ENCODE data around the gene ZNF627. TPM values are rescaled to one million over a fixed set of nuclear protein-coding genes. Genes with fewer than 3 reads are reported as not detected.

The ZNF627 gene
- total and polyA plus RNA-seq, 2 of the 8 experiments (the other 6 are each of a cell fraction or from before 2014, with no cell fraction given) = 7.2 to 13.7 TPM

- TF ChIP-seq, protein P1, sequence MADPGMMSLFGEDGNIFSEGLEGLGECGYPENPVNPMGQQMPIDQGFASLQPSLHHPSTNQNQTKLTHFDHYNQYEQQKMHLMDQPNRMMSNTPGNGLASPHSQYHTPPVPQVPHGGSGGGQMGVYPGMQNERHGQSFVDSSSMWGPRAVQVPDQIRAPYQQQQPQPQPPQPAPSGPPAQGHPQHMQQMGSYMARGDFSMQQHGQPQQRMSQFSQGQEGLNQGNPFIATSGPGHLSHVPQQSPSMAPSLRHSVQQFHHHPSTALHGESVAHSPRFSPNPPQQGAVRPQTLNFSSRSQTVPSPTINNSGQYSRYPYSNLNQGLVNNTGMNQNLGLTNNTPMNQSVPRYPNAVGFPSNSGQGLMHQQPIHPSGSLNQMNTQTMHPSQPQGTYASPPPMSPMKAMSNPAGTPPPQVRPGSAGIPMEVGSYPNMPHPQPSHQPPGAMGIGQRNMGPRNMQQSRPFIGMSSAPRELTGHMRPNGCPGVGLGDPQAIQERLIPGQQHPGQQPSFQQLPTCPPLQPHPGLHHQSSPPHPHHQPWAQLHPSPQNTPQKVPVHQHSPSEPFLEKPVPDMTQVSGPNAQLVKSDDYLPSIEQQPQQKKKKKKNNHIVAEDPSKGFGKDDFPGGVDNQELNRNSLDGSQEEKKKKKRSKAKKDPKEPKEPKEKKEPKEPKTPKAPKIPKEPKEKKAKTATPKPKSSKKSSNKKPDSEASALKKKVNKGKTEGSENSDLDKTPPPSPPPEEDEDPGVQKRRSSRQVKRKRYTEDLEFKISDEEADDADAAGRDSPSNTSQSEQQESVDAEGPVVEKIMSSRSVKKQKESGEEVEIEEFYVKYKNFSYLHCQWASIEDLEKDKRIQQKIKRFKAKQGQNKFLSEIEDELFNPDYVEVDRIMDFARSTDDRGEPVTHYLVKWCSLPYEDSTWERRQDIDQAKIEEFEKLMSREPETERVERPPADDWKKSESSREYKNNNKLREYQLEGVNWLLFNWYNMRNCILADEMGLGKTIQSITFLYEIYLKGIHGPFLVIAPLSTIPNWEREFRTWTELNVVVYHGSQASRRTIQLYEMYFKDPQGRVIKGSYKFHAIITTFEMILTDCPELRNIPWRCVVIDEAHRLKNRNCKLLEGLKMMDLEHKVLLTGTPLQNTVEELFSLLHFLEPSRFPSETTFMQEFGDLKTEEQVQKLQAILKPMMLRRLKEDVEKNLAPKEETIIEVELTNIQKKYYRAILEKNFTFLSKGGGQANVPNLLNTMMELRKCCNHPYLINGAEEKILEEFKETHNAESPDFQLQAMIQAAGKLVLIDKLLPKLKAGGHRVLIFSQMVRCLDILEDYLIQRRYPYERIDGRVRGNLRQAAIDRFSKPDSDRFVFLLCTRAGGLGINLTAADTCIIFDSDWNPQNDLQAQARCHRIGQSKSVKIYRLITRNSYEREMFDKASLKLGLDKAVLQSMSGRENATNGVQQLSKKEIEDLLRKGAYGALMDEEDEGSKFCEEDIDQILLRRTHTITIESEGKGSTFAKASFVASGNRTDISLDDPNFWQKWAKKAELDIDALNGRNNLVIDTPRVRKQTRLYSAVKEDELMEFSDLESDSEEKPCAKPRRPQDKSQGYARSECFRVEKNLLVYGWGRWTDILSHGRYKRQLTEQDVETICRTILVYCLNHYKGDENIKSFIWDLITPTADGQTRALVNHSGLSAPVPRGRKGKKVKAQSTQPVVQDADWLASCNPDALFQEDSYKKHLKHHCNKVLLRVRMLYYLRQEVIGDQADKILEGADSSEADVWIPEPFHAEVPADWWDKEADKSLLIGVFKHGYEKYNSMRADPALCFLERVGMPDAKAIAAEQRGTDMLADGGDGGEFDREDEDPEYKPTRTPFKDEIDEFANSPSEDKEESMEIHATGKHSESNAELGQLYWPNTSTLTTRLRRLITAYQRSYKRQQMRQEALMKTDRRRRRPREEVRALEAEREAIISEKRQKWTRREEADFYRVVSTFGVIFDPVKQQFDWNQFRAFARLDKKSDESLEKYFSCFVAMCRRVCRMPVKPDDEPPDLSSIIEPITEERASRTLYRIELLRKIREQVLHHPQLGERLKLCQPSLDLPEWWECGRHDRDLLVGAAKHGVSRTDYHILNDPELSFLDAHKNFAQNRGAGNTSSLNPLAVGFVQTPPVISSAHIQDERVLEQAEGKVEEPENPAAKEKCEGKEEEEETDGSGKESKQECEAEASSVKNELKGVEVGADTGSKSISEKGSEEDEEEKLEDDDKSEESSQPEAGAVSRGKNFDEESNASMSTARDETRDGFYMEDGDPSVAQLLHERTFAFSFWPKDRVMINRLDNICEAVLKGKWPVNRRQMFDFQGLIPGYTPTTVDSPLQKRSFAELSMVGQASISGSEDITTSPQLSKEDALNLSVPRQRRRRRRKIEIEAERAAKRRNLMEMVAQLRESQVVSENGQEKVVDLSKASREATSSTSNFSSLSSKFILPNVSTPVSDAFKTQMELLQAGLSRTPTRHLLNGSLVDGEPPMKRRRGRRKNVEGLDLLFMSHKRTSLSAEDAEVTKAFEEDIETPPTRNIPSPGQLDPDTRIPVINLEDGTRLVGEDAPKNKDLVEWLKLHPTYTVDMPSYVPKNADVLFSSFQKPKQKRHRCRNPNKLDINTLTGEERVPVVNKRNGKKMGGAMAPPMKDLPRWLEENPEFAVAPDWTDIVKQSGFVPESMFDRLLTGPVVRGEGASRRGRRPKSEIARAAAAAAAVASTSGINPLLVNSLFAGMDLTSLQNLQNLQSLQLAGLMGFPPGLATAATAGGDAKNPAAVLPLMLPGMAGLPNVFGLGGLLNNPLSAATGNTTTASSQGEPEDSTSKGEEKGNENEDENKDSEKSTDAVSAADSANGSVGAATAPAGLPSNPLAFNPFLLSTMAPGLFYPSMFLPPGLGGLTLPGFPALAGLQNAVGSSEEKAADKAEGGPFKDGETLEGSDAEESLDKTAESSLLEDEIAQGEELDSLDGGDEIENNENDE (IDR thresholded peaks at IDR 0.05; ENCODE audit: insufficient replicate concordance, low read length) = no peak
- no peak for TF ChIP-seq SUZ12 (IDR thresholded peaks at IDR 0.05; ENCODE audit: low read length)
- no peak for TF ChIP-seq JUN (IDR thresholded peaks at IDR 0.05; ENCODE audit: low read depth, low read length)
- TF ChIP-seq SAP30 (IDR thresholded peaks at IDR 0.05; ENCODE audit: insufficient read depth, insufficient replicate concordance, low read length) = no peak
- no peak for TF ChIP-seq YY1 (IDR thresholded peaks at IDR 0.05; ENCODE audit: low read depth, low read length)
- TF ChIP-seq ATF3 (IDR thresholded peaks at IDR 0.05; ENCODE audit: insufficient read depth, low read depth, low read length) = no peak
- TF ChIP-seq E2F6 (IDR thresholded peaks at IDR 0.05) = no peak
Observed at GRCh38 chr19:11639245-11639601, 41.9 kb downstream of the ZNF627 start (continued).
